ENCODE data around the gene EMSY.

The EMSY gene

GRCh38 chr11:76523786-76524436 lies 79.1 kb downstream of the EMSY start:
- DNase-seq: no peak

GRCh38 chr11:76524461-76524860 lies 79.6 kb downstream of the EMSY start:
- DNase-seq: no peak

GRCh38 chr11:76524919-76525318 lies 80.1 kb downstream of the EMSY start:
- DNase-seq: no peak

GRCh38 chr11:76526878-76527277 lies 82.1 kb downstream of the EMSY start:
- DNase-seq: no peak

GRCh38 chr11:76542436-76542835 lies 97.6 kb downstream of the EMSY start:
- DNase-seq: no peak

GRCh38 chr11:76543006-76543703 lies 98.3 kb downstream of the EMSY start:
- no peak for DNase-seq

GRCh38 chr11:76550781-76551180 lies 106.0 kb downstream of the EMSY start:
- no peak for DNase-seq

- no peak for DNase-seq
Observed at GRCh38 chr11:76551400-76551799, 106.6 kb downstream of the EMSY start.

- DNase-seq: no peak
Observed at GRCh38 chr11:76552987-76553386, 108.2 kb downstream of the EMSY start.

GRCh38 chr11:76553554-76554476 lies 109.0 kb downstream of the EMSY start:
- DNase-seq: no peak

- no peak for DNase-seq
Observed at GRCh38 chr11:76554767-76555166, 109.9 kb downstream of the EMSY start.

GRCh38 chr11:76557466-76557865 lies 112.6 kb downstream of the EMSY start:
- DNase-seq: no peak

GRCh38 chr11:76558473-76558872 lies 113.7 kb downstream of the EMSY start:
- no peak for DNase-seq

- DNase-seq: no peak
Observed at GRCh38 chr11:76558891-76559290, 114.1 kb downstream of the EMSY start.

- DNase-seq: no peak
Observed at GRCh38 chr11:76559346-76559745, 114.5 kb downstream of the EMSY start.

- DNase-seq: no peak
Observed at GRCh38 chr11:76560219-76560618, 115.4 kb downstream of the EMSY start.

GRCh38 chr11:76561245-76561644 lies 116.4 kb downstream of the EMSY start:
- no peak for DNase-seq

- no peak for DNase-seq
Observed at GRCh38 chr11:76562541-76562940, 117.7 kb downstream of the EMSY start.

- no peak for DNase-seq
Observed at GRCh38 chr11:76564364-76564763, 119.5 kb downstream of the EMSY start.

GRCh38 chr11:76566811-76567210 lies 122.0 kb downstream of the EMSY start:
- no peak for DNase-seq

- DNase-seq: no peak
Observed at GRCh38 chr11:76567261-76567660, 122.4 kb downstream of the EMSY start.

GRCh38 chr11:76568139-76568538 lies 123.3 kb downstream of the EMSY start:
- DNase-seq: no peak

GRCh38 chr11:76568621-76569020 lies 123.8 kb downstream of the EMSY start:
- DNase-seq: no peak

All from NCI-H510A treated with DMSO at 0.1 percent for 48 hours (cell line).